ENCODE measurements around the gene NCKAP5. TPM values are rescaled to one million over a fixed set of nuclear protein-coding genes. Genes with fewer than 3 reads are reported as not detected.

The NCKAP5 gene
- total and polyA plus RNA-seq, 9 of the 15 experiments (the other 6 are each of a cell fraction or from before 2014, with no cell fraction given), result not detected

DNA sequence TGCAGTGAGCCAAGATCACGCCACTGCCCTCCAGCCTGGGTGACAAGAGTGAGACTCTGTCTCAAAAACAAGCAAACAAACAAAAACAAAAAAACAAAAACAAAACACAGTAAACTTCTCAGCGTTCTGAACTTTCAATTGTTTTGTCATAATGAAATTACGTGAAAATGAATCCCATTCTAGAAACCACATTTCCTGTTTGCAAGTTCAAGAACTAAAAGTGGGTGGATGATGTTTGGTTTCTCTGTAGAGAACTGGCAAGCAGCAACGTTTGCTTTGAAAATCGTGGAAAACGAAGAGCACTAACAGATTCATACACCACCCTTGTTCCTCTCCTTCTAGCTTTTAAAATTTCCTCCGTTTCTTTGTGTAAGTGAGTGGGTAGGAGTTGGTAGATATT lies 672.2 kb downstream of the NCKAP5 start:
- H3K36me3 ChIP-seq (ENCODE audit: control insufficient read depth, insufficient read depth, low read length), result no peaks in the 10 kb centered on the region
- POLR2A ChIA-PET, result no interaction called here
- in situ Hi-C loops (cut with MboI), result no loop called here
- H3K27me3 ChIP-seq (ENCODE audit: control insufficient read depth in 2 of 2, insufficient read depth in 2 of 2, low read length in 2 of 2), result no peaks in the 10 kb centered on the region
- no peak overlapping the region for H3K9ac ChIP-seq (ENCODE audit: insufficient read depth in 1 of 2, low read depth in 2 of 2, low read length in 2 of 2)
- CTCF ChIA-PET (ENCODE audit: low intra/inter-chr PET ratio), result no interaction called here
- no peaks in the 10 kb centered on the region for H3K4me1 ChIP-seq (replicated peaks in 1 of 2; ENCODE audit: control insufficient read depth in 2 of 2, insufficient read depth in 2 of 2, low read length in 2 of 2)
- no peak overlapping the region for H3K27ac ChIP-seq (ENCODE audit: extremely low read depth, low read depth, low read length)
- no peak for ATAC-seq
- no peak overlapping the region for H2AFZ ChIP-seq (ENCODE audit: low read depth, low read length)
- no peaks in the 10 kb centered on the region for H4K20me1 ChIP-seq (replicated peaks; ENCODE audit: control insufficient read depth, insufficient read depth, low read length)
- FAIRE-seq, result no peak
- H3K79me2 ChIP-seq (ENCODE audit: control insufficient read depth, insufficient read depth, low read length), result no peaks in the 10 kb centered on the region
- H3K4me3 ChIP-seq, result no peak overlapping the region
- no peak overlapping the region for H3K4me2 ChIP-seq (ENCODE audit: insufficient read depth, low read length)
- DNase-seq (ENCODE audit: extremely low read depth in 1 of 4, low spot score in 3 of 4), result no peak
- under 1% methylated on average over 7 of the region's 7 CpGs for WGBS (ENCODE audit: insufficient coverage, low coverage, missing lambda C conversion rate)
- no peaks in the 10 kb centered on the region for H3K9me3 ChIP-seq (replicated peaks; ENCODE audit: control insufficient read depth, insufficient read depth, low read depth, low read length)
- intact Hi-C loops (cut with micrococcal nuclease), result no loop called here
- H3K9me1 ChIP-seq (ENCODE audit: control insufficient read depth, insufficient read depth, low read length), result no peaks in the 10 kb centered on the region
- BruUV-seq (replicated peaks), result no TSS peak
- TF ChIP-seq HNRNPH1 (optimal IDR thresholded peaks at IDR 0.05; ENCODE audit: low read depth, low read length) (no peak), ZNF583 (CRISPR knock-in tag; IDR thresholded peaks at IDR 0.05) (no peak), ZNF639 (CRISPR knock-in tag; conservative IDR thresholded peaks at IDR 0.05 in 1 of 2, IDR thresholded peaks at IDR 0.05 in 1 of 2) (no peak), POLR3A (IDR thresholded peaks at IDR 0.05; ENCODE audit: borderline replicate concordance, extremely low read depth, insufficient read depth, insufficient read length) (no peak), SRF (CRISPR knock-in tag; IDR thresholded peaks at IDR 0.05) (no peak), PHF20 (IDR thresholded peaks at IDR 0.05; ENCODE audit: partially characterized antibody) (no peak), ZNF589 (CRISPR knock-in tag; IDR thresholded peaks at IDR 0.05; ENCODE audit: low read depth) (no peak)
- TF ChIP-seq, protein P1, sequence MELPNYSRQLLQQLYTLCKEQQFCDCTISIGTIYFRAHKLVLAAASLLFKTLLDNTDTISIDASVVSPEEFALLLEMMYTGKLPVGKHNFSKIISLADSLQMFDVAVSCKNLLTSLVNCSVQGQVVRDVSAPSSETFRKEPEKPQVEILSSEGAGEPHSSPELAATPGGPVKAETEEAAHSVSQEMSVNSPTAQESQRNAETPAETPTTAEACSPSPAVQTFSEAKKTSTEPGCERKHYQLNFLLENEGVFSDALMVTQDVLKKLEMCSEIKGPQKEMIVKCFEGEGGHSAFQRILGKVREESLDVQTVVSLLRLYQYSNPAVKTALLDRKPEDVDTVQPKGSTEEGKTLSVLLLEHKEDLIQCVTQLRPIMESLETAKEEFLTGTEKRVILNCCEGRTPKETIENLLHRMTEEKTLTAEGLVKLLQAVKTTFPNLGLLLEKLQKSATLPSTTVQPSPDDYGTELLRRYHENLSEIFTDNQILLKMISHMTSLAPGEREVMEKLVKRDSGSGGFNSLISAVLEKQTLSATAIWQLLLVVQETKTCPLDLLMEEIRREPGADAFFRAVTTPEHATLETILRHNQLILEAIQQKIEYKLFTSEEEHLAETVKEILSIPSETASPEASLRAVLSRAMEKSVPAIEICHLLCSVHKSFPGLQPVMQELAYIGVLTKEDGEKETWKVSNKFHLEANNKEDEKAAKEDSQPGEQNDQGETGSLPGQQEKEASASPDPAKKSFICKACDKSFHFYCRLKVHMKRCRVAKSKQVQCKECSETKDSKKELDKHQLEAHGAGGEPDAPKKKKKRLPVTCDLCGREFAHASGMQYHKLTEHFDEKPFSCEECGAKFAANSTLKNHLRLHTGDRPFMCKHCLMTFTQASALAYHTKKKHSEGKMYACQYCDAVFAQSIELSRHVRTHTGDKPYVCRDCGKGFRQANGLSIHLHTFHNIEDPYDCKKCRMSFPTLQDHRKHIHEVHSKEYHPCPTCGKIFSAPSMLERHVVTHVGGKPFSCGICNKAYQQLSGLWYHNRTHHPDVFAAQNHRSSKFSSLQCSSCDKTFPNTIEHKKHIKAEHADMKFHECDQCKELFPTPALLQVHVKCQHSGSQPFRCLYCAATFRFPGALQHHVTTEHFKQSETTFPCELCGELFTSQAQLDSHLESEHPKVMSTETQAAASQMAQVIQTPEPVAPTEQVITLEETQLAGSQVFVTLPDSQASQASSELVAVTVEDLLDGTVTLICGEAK (IDR thresholded peaks at IDR 0.05), result no peak
- TF ChIP-seq, protein P1 (CRISPR knock-in tag; IDR thresholded peaks at IDR 0.05), result no peak
- TF ChIP-seq, protein P2, sequence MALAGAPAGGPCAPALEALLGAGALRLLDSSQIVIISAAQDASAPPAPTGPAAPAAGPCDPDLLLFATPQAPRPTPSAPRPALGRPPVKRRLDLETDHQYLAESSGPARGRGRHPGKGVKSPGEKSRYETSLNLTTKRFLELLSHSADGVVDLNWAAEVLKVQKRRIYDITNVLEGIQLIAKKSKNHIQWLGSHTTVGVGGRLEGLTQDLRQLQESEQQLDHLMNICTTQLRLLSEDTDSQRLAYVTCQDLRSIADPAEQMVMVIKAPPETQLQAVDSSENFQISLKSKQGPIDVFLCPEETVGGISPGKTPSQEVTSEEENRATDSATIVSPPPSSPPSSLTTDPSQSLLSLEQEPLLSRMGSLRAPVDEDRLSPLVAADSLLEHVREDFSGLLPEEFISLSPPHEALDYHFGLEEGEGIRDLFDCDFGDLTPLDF (CRISPR knock-in tag; IDR thresholded peaks at IDR 0.05), result no peak

Data from K562 (cell line).